K562 (cell line): ENCODE results near the gene NFE2. TPM values are rescaled to one million over a fixed set of nuclear protein-coding genes. Genes with fewer than 3 reads are reported as not detected.

Source experiments
- BACH1 ChIP-seq: fragments of 200-800 bp; sonication (Bioruptor generic); IDR thresholded peaks from 2 replicates; pipeline ENCODE4 v1.6.1; 2016; ENCODE audit warnings: missing genetic modification characterization, missing compliant biosample characterization
- CAMTA2 ChIP-seq: fragments of 250-450 bp; sonication (Bioruptor Pico); conservative IDR thresholded peaks from 2 replicates; pipeline ENCODE4 v1.5.1; 2022
- DNMT1 ChIP-seq: fragments of 450-650 bp; IDR thresholded peaks from 2 replicates; pipeline ENCODE4 v1.6.1; 2016; ENCODE audit warnings: antibody characterized with exemption, mild to moderate bottlenecking
- ETV1 ChIP-seq: fragments of 450-650 bp; conservative IDR thresholded peaks from 2 replicates; pipeline ENCODE4 v1.6.1; 2016; ENCODE audit warnings: missing genetic modification characterization, control low read depth, low read depth, missing compliant biosample characterization
- GATA2 ChIP-seq: sonication (generic); formaldehyde crosslinking; IDR thresholded peaks from 2 replicates; pipeline ENCODE4 v1.4.0; 2020; ENCODE audit warnings: mild to moderate bottlenecking, missing genetic modification reagents
- HDAC2 ChIP-seq: fragments of 450-650 bp; IDR thresholded peaks from 2 replicates; pipeline ENCODE4 v1.6.1; 2016; ENCODE audit warnings: mild to moderate bottlenecking
- KDM5B ChIP-seq: fragments of 200-600 bp; sonication (generic); IDR thresholded peaks from 2 replicates; pipeline ENCODE4 v1.6.1; 2012; ENCODE audit warnings: low read depth, mild to moderate bottlenecking, moderate library complexity, low read length, control low read depth, inconsistent platforms; ENCODE audit not compliant: insufficient replicate concordance
- NR3C1 ChIP-seq: sonication (generic); formaldehyde crosslinking; IDR thresholded peaks from 2 replicates; pipeline ENCODE4 v1.8.1; 2022; ENCODE audit warnings: missing genetic modification reagents
- RBM15 ChIP-seq: fragments of 200-400 bp; formaldehyde crosslinking; IDR thresholded peaks from 2 replicates; pipeline ENCODE4 v1.6.1; 2018; ENCODE audit warnings: mild to moderate bottlenecking, low read length, moderate library complexity; ENCODE audit not compliant: insufficient read depth
- SMAD2 ChIP-seq: fragments of 150-350 bp; IDR thresholded peaks from 2 replicates; pipeline ENCODE4 v1.6.1; 2014; ENCODE audit warnings: low read depth, mild to moderate bottlenecking, low read length
- SOX6 ChIP-seq: fragments of 450-650 bp; IDR thresholded peaks from 2 replicates; pipeline ENCODE4 v1.6.1; 2014; ENCODE audit warnings: mild to moderate bottlenecking
- STAT5B ChIP-seq: fragments of 250-450 bp; sonication (Bioruptor Pico); IDR thresholded peaks from 2 replicates; pipeline ENCODE4 v1.8.0; 2021; ENCODE audit warnings: mild to moderate bottlenecking, inconsistent platforms
- SUPT5H ChIP-seq: fragments of 450-650 bp; IDR thresholded peaks from 2 replicates; pipeline ENCODE4 v1.6.1; 2016
- XRCC5 ChIP-seq: fragments of 200-400 bp; formaldehyde crosslinking; IDR thresholded peaks from 2 replicates; pipeline ENCODE4 v1.6.1; 2017; ENCODE audit warnings: low read depth, mild to moderate bottlenecking, low read length
- YBX1 ChIP-seq: fragments of 450-650 bp; IDR thresholded peaks from 2 replicates; pipeline ENCODE4 v1.7.1; 2016; ENCODE audit warnings: mild to moderate bottlenecking
- ZFP1 ChIP-seq: fragments of 450-650 bp; formaldehyde crosslinking; IDR thresholded peaks from 2 replicates; pipeline ENCODE4 v1.4.0; 2020; ENCODE audit warnings: mild to moderate bottlenecking, mixed read lengths
- ZNF384 ChIP-seq: IDR thresholded peaks from 2 replicates; pipeline ENCODE4 v1.6.1; 2012; ENCODE audit warnings: low read depth, low read length, improper control_type of control experiment
- ZNF785 ChIP-seq: fragments of 250-450 bp; sonication (Bioruptor Pico); IDR thresholded peaks from 2 replicates; pipeline ENCODE4 v1.4.0; 2020; ENCODE audit warnings: mild to moderate bottlenecking
- polyA plus RNA-seq, 8 experiments: library from polyadenylated mRNA; depleted of rRNA in 4 of 8; stranded (reverse) in 5 of 8; unstranded in 3 of 8; fragments of >200 nt; fragmentation: Nextera tagmentation in 2 of 8; fragmentation: Illumina TruSeq in 1 of 8; extraction: Ambion mirVana in 2 of 8; extraction: Trizol in 1 of 8; gene quantifications; 2 replicates each; pipeline versions ENCODE4 v1.2.1 to v1.2.3, GENCODE V29; 2011 to 2014; ENCODE audit warnings: inconsistent platforms in 1 of 8, missing spikeins in 1 of 8
- total RNA-seq, 7 experiments: library from RNA; depleted of rRNA in 6 of 7; stranded (reverse); fragments of >200 nt in 6 of 7; fragmentation: Illumina TruSeq in 2 of 7; extraction: Trizol in 2 of 7; gene quantifications; 2 replicates each; pipeline versions ENCODE4 v1.2.1 to v1.2.3, GENCODE V29; 2011 to 2021; ENCODE audit warnings: low replicate concordance in 1 of 7
- TF ChIP-seq, protein P1 (sequence below): fragments of 200-800 bp; sonication (Bioruptor generic); IDR thresholded peaks from 2 replicates; pipeline ENCODE4 v1.6.1; 2017; ENCODE audit warnings: missing genetic modification characterization, missing compliant biosample characterization
- TF ChIP-seq, protein P2 (sequence below), 2 experiments: IDR thresholded peaks in 1 of 2; conservative IDR thresholded peaks in 1 of 2; 2 replicates each; pipeline ENCODE4 v1.6.1; 2016; ENCODE audit warnings: low read depth in 2 of 2, mild to moderate bottlenecking in 1 of 2, missing compliant biosample characterization in 1 of 2, missing genetic modification characterization in 1 of 2, moderate library complexity in 1 of 2
- TF ChIP-seq, protein P3 (sequence below): fragments of 450-650 bp; IDR thresholded peaks from 2 replicates; pipeline ENCODE4 v1.6.1; 2017; ENCODE audit warnings: antibody characterized with exemption
- TF ChIP-seq, protein P4 (sequence below): sonication (generic); formaldehyde crosslinking; IDR thresholded peaks from 2 replicates; pipeline ENCODE4 v1.8.0; 2022; ENCODE audit warnings: mild to moderate bottlenecking, low read depth, missing genetic modification reagents

NFE2 gene
- total and polyA plus RNA-seq, 9 of the 15 experiments (the other 6 are each of a cell fraction or from before 2014, with no cell fraction given), result 12.3 to 282 (median 208) TPM

DNA sequence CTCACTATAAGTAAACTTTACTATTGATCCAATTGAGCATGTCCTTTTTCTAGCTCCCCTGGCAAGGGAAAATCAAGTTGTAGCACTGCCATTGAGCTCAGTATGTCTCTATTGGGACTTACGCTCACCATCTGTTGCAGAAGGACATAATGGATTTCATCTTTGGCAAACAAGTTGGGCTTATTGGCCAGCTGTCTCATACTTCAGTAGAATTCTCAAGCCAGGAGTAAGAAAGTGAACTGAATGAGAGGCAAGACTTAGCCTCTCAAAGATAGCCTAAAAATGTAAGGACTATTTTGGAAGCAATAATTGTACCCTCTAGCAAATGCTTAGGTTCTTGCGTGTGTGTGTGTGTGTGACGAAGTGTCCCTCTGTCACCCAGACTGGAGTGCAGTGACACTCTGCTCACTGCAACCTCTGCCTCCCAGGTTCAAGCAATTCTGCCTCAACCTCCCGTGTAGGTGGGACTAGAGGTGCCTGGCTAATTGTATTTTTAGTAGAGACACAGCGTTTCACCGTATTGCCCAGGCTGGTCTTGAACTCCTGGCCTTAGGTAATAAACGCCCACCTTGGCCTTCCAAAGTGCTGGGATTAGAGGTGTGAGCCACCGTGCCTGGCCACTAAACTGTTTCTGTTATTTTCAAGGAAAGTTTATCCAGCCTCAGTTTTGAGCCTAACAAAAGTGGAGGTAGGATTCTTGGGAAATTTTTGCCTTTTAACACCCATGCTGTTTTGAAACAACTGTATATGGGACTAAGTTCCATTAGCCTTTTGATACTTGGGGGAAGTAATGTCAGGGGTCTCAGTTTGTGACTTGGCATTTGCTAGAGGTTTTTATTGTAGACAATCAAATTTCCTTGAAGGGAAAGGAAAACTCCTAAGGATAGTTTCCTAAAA lies 13.3 kb downstream of the NFE2 start (continued):
- TF ChIP-seq, protein P1, sequence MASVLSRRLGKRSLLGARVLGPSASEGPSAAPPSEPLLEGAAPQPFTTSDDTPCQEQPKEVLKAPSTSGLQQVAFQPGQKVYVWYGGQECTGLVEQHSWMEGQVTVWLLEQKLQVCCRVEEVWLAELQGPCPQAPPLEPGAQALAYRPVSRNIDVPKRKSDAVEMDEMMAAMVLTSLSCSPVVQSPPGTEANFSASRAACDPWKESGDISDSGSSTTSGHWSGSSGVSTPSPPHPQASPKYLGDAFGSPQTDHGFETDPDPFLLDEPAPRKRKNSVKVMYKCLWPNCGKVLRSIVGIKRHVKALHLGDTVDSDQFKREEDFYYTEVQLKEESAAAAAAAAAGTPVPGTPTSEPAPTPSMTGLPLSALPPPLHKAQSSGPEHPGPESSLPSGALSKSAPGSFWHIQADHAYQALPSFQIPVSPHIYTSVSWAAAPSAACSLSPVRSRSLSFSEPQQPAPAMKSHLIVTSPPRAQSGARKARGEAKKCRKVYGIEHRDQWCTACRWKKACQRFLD, result no peak; the same call in 1 of the 2 replicates
- TF ChIP-seq RBM15 (no peak), ZFP1 (CRISPR knock-in tag) (no peak), SUPT5H (peak; percentile 95), BACH1 (tag) (no peak), ZNF384 (no peak), KDM5B (no peak), STAT5B (CRISPR knock-in tag) (no peak), XRCC5 (no peak), CAMTA2 (CRISPR knock-in tag) (peak; percentile 5), NR3C1 (no peak), DNMT1 (no peak), ETV1 (tag) (no peak), SMAD2 (no peak), YBX1 (no peak), SOX6 (no peak), GATA2 (CRISPR knock-in tag) (no peak), ZNF785 (no peak), HDAC2 (no peak)
- TF ChIP-seq, protein P2, sequence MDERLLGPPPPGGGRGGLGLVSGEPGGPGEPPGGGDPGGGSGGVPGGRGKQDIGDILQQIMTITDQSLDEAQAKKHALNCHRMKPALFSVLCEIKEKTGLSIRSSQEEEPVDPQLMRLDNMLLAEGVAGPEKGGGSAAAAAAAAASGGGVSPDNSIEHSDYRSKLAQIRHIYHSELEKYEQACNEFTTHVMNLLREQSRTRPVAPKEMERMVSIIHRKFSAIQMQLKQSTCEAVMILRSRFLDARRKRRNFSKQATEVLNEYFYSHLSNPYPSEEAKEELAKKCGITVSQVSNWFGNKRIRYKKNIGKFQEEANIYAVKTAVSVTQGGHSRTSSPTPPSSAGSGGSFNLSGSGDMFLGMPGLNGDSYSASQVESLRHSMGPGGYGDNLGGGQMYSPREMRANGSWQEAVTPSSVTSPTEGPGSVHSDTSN (CRISPR knock-in tag; IDR thresholded peaks at IDR 0.05; ENCODE audit: low read depth), result no peak
- TF ChIP-seq, protein P2 (tag; conservative IDR thresholded peaks at IDR 0.05; ENCODE audit: low read depth), result no peak
- TF ChIP-seq, protein P3, sequence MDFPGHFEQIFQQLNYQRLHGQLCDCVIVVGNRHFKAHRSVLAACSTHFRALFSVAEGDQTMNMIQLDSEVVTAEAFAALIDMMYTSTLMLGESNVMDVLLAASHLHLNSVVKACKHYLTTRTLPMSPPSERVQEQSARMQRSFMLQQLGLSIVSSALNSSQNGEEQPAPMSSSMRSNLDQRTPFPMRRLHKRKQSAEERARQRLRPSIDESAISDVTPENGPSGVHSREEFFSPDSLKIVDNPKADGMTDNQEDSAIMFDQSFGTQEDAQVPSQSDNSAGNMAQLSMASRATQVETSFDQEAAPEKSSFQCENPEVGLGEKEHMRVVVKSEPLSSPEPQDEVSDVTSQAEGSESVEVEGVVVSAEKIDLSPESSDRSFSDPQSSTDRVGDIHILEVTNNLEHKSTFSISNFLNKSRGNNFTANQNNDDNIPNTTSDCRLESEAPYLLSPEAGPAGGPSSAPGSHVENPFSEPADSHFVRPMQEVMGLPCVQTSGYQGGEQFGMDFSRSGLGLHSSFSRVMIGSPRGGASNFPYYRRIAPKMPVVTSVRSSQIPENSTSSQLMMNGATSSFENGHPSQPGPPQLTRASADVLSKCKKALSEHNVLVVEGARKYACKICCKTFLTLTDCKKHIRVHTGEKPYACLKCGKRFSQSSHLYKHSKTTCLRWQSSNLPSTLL, result no peak
- TF ChIP-seq, protein P4, sequence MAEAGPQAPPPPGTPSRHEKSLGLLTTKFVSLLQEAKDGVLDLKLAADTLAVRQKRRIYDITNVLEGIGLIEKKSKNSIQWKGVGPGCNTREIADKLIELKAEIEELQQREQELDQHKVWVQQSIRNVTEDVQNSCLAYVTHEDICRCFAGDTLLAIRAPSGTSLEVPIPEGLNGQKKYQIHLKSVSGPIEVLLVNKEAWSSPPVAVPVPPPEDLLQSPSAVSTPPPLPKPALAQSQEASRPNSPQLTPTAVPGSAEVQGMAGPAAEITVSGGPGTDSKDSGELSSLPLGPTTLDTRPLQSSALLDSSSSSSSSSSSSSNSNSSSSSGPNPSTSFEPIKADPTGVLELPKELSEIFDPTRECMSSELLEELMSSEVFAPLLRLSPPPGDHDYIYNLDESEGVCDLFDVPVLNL (CRISPR knock-in tag), result no peak
